Measurements from ENCODE around the gene GDE1. TPM values are rescaled to one million over a fixed set of nuclear protein-coding genes. Genes with fewer than 3 reads are reported as not detected.

The GDE1 gene
- total and polyA plus RNA-seq, 4 donors = 14.8 to 39.1 (median 23.6) TPM

DNA sequence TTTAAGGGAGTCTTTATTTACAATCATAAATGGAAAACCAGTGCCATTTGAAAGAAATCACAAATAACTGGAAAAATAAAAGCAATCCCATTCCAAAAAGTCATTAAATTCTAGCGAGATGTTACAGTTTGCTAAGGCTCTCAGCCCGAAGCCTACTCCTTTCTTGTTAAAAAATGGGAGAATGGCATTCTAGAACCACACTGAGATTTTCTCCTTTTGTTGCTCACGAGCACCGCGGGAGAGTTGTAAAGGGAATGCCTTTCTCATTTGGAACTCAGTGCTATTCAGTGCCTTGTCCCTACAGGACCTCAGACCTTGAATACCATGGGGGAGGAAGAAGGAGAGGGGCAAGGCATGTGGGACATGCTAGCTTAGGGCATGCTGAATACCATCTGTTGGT is 36.3 kb downstream of the GDE1 start (continued):
- TF ChIP-seq, protein P1, sequence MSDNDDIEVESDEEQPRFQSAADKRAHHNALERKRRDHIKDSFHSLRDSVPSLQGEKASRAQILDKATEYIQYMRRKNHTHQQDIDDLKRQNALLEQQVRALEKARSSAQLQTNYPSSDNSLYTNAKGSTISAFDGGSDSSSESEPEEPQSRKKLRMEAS (IDR thresholded peaks at IDR 0.05) = no peak
- TF ChIP-seq EGR1 (IDR thresholded peaks at IDR 0.05; ENCODE audit: low read depth in 2 of 2) (no peak), RAD21 (IDR thresholded peaks at IDR 0.05) (no peak), HNF4G (IDR thresholded peaks at IDR 0.05) (no peak)

DNA sequence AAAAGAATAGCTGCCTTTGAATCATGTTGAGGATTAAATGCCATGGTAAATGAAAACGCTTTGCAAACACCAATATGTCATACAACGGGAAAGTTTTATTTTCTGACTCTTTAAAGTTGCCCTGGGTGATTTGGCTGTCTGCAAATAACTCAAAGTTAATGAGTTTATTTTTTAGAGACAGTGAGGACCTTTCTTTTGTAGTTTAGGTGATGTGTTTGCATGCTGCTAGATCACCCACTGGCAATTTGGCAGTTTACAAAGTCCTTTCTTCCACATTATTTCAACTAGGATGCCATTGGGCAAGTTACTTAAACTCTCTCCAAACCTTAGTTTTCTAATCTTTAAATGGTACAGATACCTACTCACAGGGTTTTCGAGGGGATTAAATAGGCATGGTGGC is 37.8 kb downstream of the GDE1 start:
- Histone ChIP-seq H3K36me3 (ENCODE audit: control insufficient read depth in 4 of 4, insufficient read depth in 3 of 4, low read depth in 1 of 4, low read length in 3 of 4) (no peaks in the 10 kb centered on the region), H3K27ac (ENCODE audit: low read depth in 1 of 2, low read length in 2 of 2) (no peak overlapping the region), H3K4me1 (ENCODE audit: control insufficient read depth in 4 of 4, insufficient read depth in 4 of 4, low read length in 3 of 4) (peaks cover 0 to 5% (median 0%) of the 10 kb centered on the region in 4 donors), H3K9me3 (ENCODE audit: control insufficient read depth in 4 of 4, low read length in 3 of 4) (no peaks in the 10 kb centered on the region), H3K4me3 (ENCODE audit: low read depth in 1 of 3, low read length in 3 of 3) (no peak overlapping the region), H3K27me3 (ENCODE audit: control insufficient read depth in 4 of 4, insufficient read depth in 4 of 4, low read length in 3 of 4) (no peaks in the 10 kb centered on the region), H3K9ac (ENCODE audit: low read depth in 1 of 2, low read length in 2 of 2) (no peak overlapping the region)
- TF ChIP-seq, protein P2, sequence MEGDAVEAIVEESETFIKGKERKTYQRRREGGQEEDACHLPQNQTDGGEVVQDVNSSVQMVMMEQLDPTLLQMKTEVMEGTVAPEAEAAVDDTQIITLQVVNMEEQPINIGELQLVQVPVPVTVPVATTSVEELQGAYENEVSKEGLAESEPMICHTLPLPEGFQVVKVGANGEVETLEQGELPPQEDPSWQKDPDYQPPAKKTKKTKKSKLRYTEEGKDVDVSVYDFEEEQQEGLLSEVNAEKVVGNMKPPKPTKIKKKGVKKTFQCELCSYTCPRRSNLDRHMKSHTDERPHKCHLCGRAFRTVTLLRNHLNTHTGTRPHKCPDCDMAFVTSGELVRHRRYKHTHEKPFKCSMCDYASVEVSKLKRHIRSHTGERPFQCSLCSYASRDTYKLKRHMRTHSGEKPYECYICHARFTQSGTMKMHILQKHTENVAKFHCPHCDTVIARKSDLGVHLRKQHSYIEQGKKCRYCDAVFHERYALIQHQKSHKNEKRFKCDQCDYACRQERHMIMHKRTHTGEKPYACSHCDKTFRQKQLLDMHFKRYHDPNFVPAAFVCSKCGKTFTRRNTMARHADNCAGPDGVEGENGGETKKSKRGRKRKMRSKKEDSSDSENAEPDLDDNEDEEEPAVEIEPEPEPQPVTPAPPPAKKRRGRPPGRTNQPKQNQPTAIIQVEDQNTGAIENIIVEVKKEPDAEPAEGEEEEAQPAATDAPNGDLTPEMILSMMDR (IDR thresholded peaks at IDR 0.05; ENCODE audit: low read depth, low read length, missing input control) = no peak
- TF ChIP-seq TAF1 (conservative IDR thresholded peaks at IDR 0.05) (no peak), SP1 (IDR thresholded peaks at IDR 0.05) (no peak), EGR1 (IDR thresholded peaks at IDR 0.05; ENCODE audit: low read depth in 2 of 2) (no peak), YY1 (IDR thresholded peaks at IDR 0.05) (no peak), FOXA2 (IDR thresholded peaks at IDR 0.05) (no peak), FOXA1 (IDR thresholded peaks at IDR 0.05) (no peak), GABPA (IDR thresholded peaks at IDR 0.05 in 1 of 2, conservative IDR thresholded peaks at IDR 0.05 in 1 of 2) (no peak), HNF4G (IDR thresholded peaks at IDR 0.05) (no peak), HNF4A (conservative IDR thresholded peaks at IDR 0.05) (no peak), RXRA (IDR thresholded peaks at IDR 0.05) (no peak)
- TF ChIP-seq, protein P3, sequence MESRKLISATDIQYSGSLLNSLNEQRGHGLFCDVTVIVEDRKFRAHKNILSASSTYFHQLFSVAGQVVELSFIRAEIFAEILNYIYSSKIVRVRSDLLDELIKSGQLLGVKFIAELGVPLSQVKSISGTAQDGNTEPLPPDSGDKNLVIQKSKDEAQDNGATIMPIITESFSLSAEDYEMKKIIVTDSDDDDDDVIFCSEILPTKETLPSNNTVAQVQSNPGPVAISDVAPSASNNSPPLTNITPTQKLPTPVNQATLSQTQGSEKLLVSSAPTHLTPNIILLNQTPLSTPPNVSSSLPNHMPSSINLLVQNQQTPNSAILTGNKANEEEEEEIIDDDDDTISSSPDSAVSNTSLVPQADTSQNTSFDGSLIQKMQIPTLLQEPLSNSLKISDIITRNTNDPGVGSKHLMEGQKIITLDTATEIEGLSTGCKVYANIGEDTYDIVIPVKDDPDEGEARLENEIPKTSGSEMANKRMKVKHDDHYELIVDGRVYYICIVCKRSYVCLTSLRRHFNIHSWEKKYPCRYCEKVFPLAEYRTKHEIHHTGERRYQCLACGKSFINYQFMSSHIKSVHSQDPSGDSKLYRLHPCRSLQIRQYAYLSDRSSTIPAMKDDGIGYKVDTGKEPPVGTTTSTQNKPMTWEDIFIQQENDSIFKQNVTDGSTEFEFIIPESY (IDR thresholded peaks at IDR 0.05) = no peak
- TF ChIP-seq, protein P4, sequence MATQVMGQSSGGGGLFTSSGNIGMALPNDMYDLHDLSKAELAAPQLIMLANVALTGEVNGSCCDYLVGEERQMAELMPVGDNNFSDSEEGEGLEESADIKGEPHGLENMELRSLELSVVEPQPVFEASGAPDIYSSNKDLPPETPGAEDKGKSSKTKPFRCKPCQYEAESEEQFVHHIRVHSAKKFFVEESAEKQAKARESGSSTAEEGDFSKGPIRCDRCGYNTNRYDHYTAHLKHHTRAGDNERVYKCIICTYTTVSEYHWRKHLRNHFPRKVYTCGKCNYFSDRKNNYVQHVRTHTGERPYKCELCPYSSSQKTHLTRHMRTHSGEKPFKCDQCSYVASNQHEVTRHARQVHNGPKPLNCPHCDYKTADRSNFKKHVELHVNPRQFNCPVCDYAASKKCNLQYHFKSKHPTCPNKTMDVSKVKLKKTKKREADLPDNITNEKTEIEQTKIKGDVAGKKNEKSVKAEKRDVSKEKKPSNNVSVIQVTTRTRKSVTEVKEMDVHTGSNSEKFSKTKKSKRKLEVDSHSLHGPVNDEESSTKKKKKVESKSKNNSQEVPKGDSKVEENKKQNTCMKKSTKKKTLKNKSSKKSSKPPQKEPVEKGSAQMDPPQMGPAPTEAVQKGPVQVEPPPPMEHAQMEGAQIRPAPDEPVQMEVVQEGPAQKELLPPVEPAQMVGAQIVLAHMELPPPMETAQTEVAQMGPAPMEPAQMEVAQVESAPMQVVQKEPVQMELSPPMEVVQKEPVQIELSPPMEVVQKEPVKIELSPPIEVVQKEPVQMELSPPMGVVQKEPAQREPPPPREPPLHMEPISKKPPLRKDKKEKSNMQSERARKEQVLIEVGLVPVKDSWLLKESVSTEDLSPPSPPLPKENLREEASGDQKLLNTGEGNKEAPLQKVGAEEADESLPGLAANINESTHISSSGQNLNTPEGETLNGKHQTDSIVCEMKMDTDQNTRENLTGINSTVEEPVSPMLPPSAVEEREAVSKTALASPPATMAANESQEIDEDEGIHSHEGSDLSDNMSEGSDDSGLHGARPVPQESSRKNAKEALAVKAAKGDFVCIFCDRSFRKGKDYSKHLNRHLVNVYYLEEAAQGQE (IDR thresholded peaks at IDR 0.05) = no peak
- TF ChIP-seq, protein P1 (IDR thresholded peaks at IDR 0.05) = no peak
- TF ChIP-seq, protein P5, sequence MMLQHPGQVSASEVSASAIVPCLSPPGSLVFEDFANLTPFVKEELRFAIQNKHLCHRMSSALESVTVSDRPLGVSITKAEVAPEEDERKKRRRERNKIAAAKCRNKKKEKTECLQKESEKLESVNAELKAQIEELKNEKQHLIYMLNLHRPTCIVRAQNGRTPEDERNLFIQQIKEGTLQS (IDR thresholded peaks at IDR 0.05) = no peak
- DNase-seq (ENCODE audit: low spot score) = no peak
- WGBS = 88% methylated on average over 3 of the region's 3 CpGs
